NCI-H82 (cell line): ENCODE data around the gene FOXO1.

Experiments
- DNase-seq: peaks from one replicate; lab custom pipeline; 2025; lab: John Stamatoyannopoulos, UW

FOXO1 gene

GRCh38 chr13:40609972-40610726, 56.3 kb downstream of the FOXO1 start:
- no peak for DNase-seq

GRCh38 chr13:40608308-40608707, 58.1 kb downstream of the FOXO1 start:
- DNase-seq, result no peak

- DNase-seq, result no peak
Measured at GRCh38 chr13:40605573-40605972, 60.9 kb downstream of the FOXO1 start.

- no peak for DNase-seq
Measured at GRCh38 chr13:40604135-40604534, 62.3 kb downstream of the FOXO1 start.

GRCh38 chr13:40600149-40600751, 66.2 kb downstream of the FOXO1 start:
- DNase-seq, result no peak

GRCh38 chr13:40599747-40600146, 66.7 kb downstream of the FOXO1 start:
- DNase-seq, result no peak

GRCh38 chr13:40599124-40599523, 67.3 kb downstream of the FOXO1 start:
- DNase-seq, result no peak

- no peak for DNase-seq
Measured at GRCh38 chr13:40598569-40598968, 67.9 kb downstream of the FOXO1 start.

- DNase-seq, result no peak
Measured at GRCh38 chr13:40597735-40598365, 68.6 kb downstream of the FOXO1 start.

- DNase-seq, result no peak
Measured at GRCh38 chr13:40596484-40596883, 70.0 kb downstream of the FOXO1 start.

GRCh38 chr13:40595693-40596092, 70.7 kb downstream of the FOXO1 start:
- no peak for DNase-seq

- no peak for DNase-seq
Measured at GRCh38 chr13:40592035-40592434, 74.4 kb downstream of the FOXO1 start.

- no peak for DNase-seq
Measured at GRCh38 chr13:40591091-40591490, 75.3 kb downstream of the FOXO1 start.

- no peak for DNase-seq
Measured at GRCh38 chr13:40590112-40590862, 76.2 kb downstream of the FOXO1 start.

- DNase-seq, result peak; percentile 83
Measured at GRCh38 chr13:40589285-40590109, 76.9 kb downstream of the FOXO1 start.

- no peak for DNase-seq
Measured at GRCh38 chr13:40588101-40588500, 78.3 kb downstream of the FOXO1 start.

- DNase-seq, result no peak
Measured at GRCh38 chr13:40586886-40587565, 79.4 kb downstream of the FOXO1 start.

- no peak for DNase-seq
Measured at GRCh38 chr13:40585911-40586471, 80.5 kb downstream of the FOXO1 start.

- no peak for DNase-seq
Measured at GRCh38 chr13:40583738-40584137, 82.7 kb downstream of the FOXO1 start.

GRCh38 chr13:40582531-40582930, 83.9 kb downstream of the FOXO1 start:
- DNase-seq, result no peak

- no peak for DNase-seq
Measured at GRCh38 chr13:40581277-40581579, 85.2 kb downstream of the FOXO1 start.
